WERI-Rb-1 (cell line): ENCODE measurements around the gene SMYD2.
A peak's percentile ranks its signal among the peaks of the same experiment; 100 is the strongest.

ENCODE experiments used
- DNase-seq: peaks from one replicate; pipeline ENCODE4 v3.0.0-alpha.2; 2020
- H3K27ac ChIP-seq: fragments of 250-450 bp; sonication (Bioruptor Pico); 2 replicates; pipeline ENCODE4 v1.5.1; 2020; ENCODE audit warnings: mild to moderate bottlenecking, moderate library complexity
- H3K27me3 ChIP-seq: fragments of 250-450 bp; sonication (Bioruptor Pico); 2 replicates; pipeline ENCODE4 v1.5.1; 2021; ENCODE audit warnings: mild to moderate bottlenecking, low read depth, moderate library complexity; ENCODE audit not compliant: insufficient read depth, severe bottlenecking
- H3K36me3 ChIP-seq: fragments of 250-450 bp; sonication (Bioruptor Pico); 2 replicates; pipeline ENCODE4 v1.5.1; 2020; ENCODE audit warnings: mild to moderate bottlenecking, moderate library complexity
- H3K4me3 ChIP-seq: 2 replicates; pipeline ENCODE4 v1.5.1; 2011; ENCODE audit warnings: low read depth, mild to moderate bottlenecking, control low read depth, low read length
- H3K9me3 ChIP-seq: fragments of 250-450 bp; sonication (Bioruptor Pico); 2 replicates; pipeline ENCODE4 v1.5.1; 2021; ENCODE audit warnings: mild to moderate bottlenecking, moderate library complexity; ENCODE audit not compliant: severe bottlenecking
- CTCF ChIP-seq: IDR thresholded peaks from 2 replicates; pipeline ENCODE4 v1.5.1; 2011; ENCODE audit warnings: low read depth, mild to moderate bottlenecking, control low read depth, inconsistent platforms, low read length

SMYD2 gene

GRCh38 chr1:214324896-214325800 is 44.2 kb downstream of the SMYD2 start:
- peaks cover 18% of the 10 kb centered on the region for H3K36me3 ChIP-seq
- no peak for DNase-seq
- no peak overlapping the region for H3K27ac ChIP-seq
- no peaks in the 10 kb centered on the region for H3K27me3 ChIP-seq
- no peak for TF ChIP-seq CTCF
- H3K4me3 ChIP-seq: no peak overlapping the region
- no peaks in the 10 kb centered on the region for H3K9me3 ChIP-seq

DNA sequence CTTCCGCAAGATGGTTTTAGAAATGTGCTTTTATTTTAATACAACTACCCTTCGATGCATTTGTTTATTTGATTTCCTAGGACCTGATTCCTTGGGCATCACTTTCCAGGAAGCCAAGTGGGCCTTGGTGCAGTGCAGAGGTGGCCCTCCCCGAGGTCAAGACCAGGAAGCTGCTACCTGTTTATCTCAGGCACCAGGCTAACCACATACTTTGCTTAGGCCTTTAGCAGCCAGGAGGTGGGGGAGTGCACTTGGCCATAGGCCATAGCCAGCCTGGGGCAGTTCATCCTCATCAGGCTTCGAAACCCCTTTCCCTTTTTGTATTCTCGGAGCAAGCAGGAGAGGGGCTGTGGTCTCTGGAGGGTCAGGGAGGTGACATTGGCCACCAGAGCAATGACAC is 45.4 kb downstream of the SMYD2 start:
- no peaks in the 10 kb centered on the region for H3K27me3 ChIP-seq
- DNase-seq: no peak
- H3K9me3 ChIP-seq: no peaks in the 10 kb centered on the region
- H3K4me3 ChIP-seq: no peak overlapping the region
- no peak overlapping the region for H3K27ac ChIP-seq
- no peak for TF ChIP-seq CTCF
- H3K36me3 ChIP-seq: peaks cover 12% of the 10 kb centered on the region

- Histone ChIP-seq H3K36me3 (peaks cover 11% of the 10 kb centered on the region), H3K4me3 (no peak overlapping the region), H3K9me3 (no peaks in the 10 kb centered on the region), H3K27me3 (no peaks in the 10 kb centered on the region), H3K27ac (no peak overlapping the region)
- TF ChIP-seq CTCF: no peak
- no peak for DNase-seq
Measured at GRCh38 chr1:214327514-214327913, 46.6 kb downstream of the SMYD2 start.

- no peak overlapping the region for H3K4me3 ChIP-seq
- peak; percentile 80 for DNase-seq
- no peak overlapping the region for H3K27ac ChIP-seq
- TF ChIP-seq CTCF: peak; percentile 95
- no peaks in the 10 kb centered on the region for H3K27me3 ChIP-seq
- no peaks in the 10 kb centered on the region for H3K9me3 ChIP-seq
- H3K36me3 ChIP-seq: peaks cover 11% of the 10 kb centered on the region
Measured at GRCh38 chr1:214328770-214329469, 48.0 kb downstream of the SMYD2 start.

GRCh38 chr1:214329470-214330220 is 48.7 kb downstream of the SMYD2 start:
- H3K36me3 ChIP-seq: peaks cover 17% of the 10 kb centered on the region
- no peaks in the 10 kb centered on the region for H3K9me3 ChIP-seq
- no peak overlapping the region for H3K27ac ChIP-seq

More at GRCh38 chr1:214329470-214330220, 48.7 kb downstream of the SMYD2 start:
- H3K27me3 ChIP-seq: no peaks in the 10 kb centered on the region
- H3K4me3 ChIP-seq: no peak overlapping the region
- TF ChIP-seq CTCF: no peak
- DNase-seq: no peak
